GM12878 (cell line): Measurements from ENCODE around the gene GAS2L2. TPM values are rescaled to one million over a fixed set of nuclear protein-coding genes. Genes with fewer than 3 reads are reported as not detected.

Experiments used
- BACH1 ChIP-seq: fragments of 450-650 bp; IDR thresholded peaks from 2 replicates; pipeline ENCODE4 v1.6.1; 2017; ENCODE audit warnings: mild to moderate bottlenecking, borderline replicate concordance
- BHLHE40 ChIP-seq, 2 experiments: fragments of 450-650 bp in 1 of 2; IDR thresholded peaks; 2 replicates each; pipeline ENCODE4 v1.6.1; 2011 to 2017; ENCODE audit warnings: low read depth in 2 of 2, borderline replicate concordance in 1 of 2, improper control_type of control experiment in 1 of 2, low read length in 1 of 2, mild to moderate bottlenecking in 1 of 2
- CBFB ChIP-seq: IDR thresholded peaks from 2 replicates; pipeline ENCODE4 v1.6.1; 2016; ENCODE audit warnings: antibody characterized with exemption, low read depth
- DPF2 ChIP-seq: fragments of 450-650 bp; IDR thresholded peaks from 2 replicates; pipeline ENCODE4 v1.6.1; 2017; ENCODE audit warnings: mild to moderate bottlenecking
- GATAD2B ChIP-seq: fragments of 450-650 bp; conservative IDR thresholded peaks from 2 replicates; pipeline ENCODE4 v1.6.1; 2017; ENCODE audit warnings: low read depth, mild to moderate bottlenecking, moderate library complexity
- HDAC2 ChIP-seq: fragments of 200-600 bp; sonication (generic); IDR thresholded peaks from 2 replicates; pipeline ENCODE4 v1.6.1; 2017
- IKZF1 ChIP-seq: fragments of 450-650 bp; conservative IDR thresholded peaks from 2 replicates; pipeline ENCODE4 v1.6.1; 2017; ENCODE audit warnings: antibody characterized with exemption, mild to moderate bottlenecking
- IKZF2 ChIP-seq, 2 experiments: fragments of 450-650 bp; IDR thresholded peaks; 2 replicates each; pipeline ENCODE4 v1.6.1; 2017; ENCODE audit warnings: mild to moderate bottlenecking in 2 of 2, moderate library complexity in 2 of 2
- IRF5 ChIP-seq: fragments of 450-650 bp; IDR thresholded peaks from 2 replicates; pipeline ENCODE4 v1.6.1; 2017; ENCODE audit warnings: borderline replicate concordance
- MEF2B ChIP-seq: fragments of 450-650 bp; IDR thresholded peaks from 2 replicates; pipeline ENCODE4 v1.6.1; 2018; ENCODE audit warnings: mild to moderate bottlenecking, moderate library complexity; ENCODE audit not compliant: partially characterized antibody, poor library complexity, severe bottlenecking
- NBN ChIP-seq: fragments of 450-650 bp; IDR thresholded peaks from 2 replicates; pipeline ENCODE4 v1.6.1; 2016
- NKRF ChIP-seq: fragments of 450-650 bp; conservative IDR thresholded peaks from 2 replicates; pipeline ENCODE4 v1.6.1; 2017; ENCODE audit warnings: mild to moderate bottlenecking, moderate library complexity
- NR2F1 ChIP-seq: fragments of 450-650 bp; conservative IDR thresholded peaks from 2 replicates; pipeline ENCODE4 v1.6.1; 2017; ENCODE audit warnings: mild to moderate bottlenecking
- NRF1 ChIP-seq: conservative IDR thresholded peaks from 2 replicates; pipeline ENCODE4 v1.6.1; 2011; ENCODE audit warnings: mild to moderate bottlenecking, low read depth, low read length, improper control_type of control experiment
- SMAD5 ChIP-seq: IDR thresholded peaks from 2 replicates; pipeline ENCODE4 v1.6.1; 2016; ENCODE audit warnings: antibody characterized with exemption, low read depth
- SP1 ChIP-seq: IDR thresholded peaks from one replicate; pipeline ENCODE4 v1.6.1; 2011; ENCODE audit warnings: low read depth, low read length
- TCF12 ChIP-seq: IDR thresholded peaks from 2 replicates; pipeline ENCODE4 v1.6.1; 2011; ENCODE audit warnings: low read depth, mild to moderate bottlenecking, low read length
- YY1 ChIP-seq: IDR thresholded peaks from 2 replicates; pipeline ENCODE4 v1.6.1; 2011; ENCODE audit warnings: low read depth, mild to moderate bottlenecking, low read length
- ZNF217 ChIP-seq: fragments of 450-650 bp; IDR thresholded peaks from 2 replicates; pipeline ENCODE4 v1.6.1; 2017; ENCODE audit warnings: antibody characterized with exemption, mild to moderate bottlenecking
- ZNF687 ChIP-seq: fragments of 450-650 bp; IDR thresholded peaks from 2 replicates; pipeline ENCODE4 v1.6.1; 2017; ENCODE audit warnings: mild to moderate bottlenecking, moderate library complexity
- polyA plus RNA-seq, 11 experiments: library from polyadenylated mRNA; depleted of rRNA in 4 of 11; unstranded in 6 of 11; stranded (reverse) in 5 of 11; fragments of >200 nt; fragmentation: Nextera tagmentation in 4 of 11; fragmentation: Illumina TruSeq in 1 of 11; extraction: Ambion mirVana in 4 of 11; extraction: Trizol in 1 of 11; gene quantifications; 1 replicate in 1 of 11; 2 replicates in 10 of 11; pipeline versions ENCODE4 v1.2.1 to v1.2.3, GENCODE V29; 2011 to 2016; ENCODE audit warnings: inconsistent platforms in 2 of 11, missing spikeins in 2 of 11, low read depth in 1 of 11
- total RNA-seq, 4 experiments: library from RNA; depleted of rRNA in 3 of 4; stranded (reverse); fragments of >200 nt in 3 of 4; fragmentation: Illumina TruSeq in 1 of 4; extraction: Trizol in 1 of 4; gene quantifications; 2 replicates each; pipeline versions ENCODE4 v1.2.1 to v1.2.3, GENCODE V29; 2013 to 2021

Gene GAS2L2
- total and polyA plus RNA-seq, 10 of the 15 experiments (the other 5 are each of a cell fraction or from before 2014, with no cell fraction given): 0.01 TPM; not detected in 9

- TF ChIP-seq NR2F1: peak; percentile 58
- TF ChIP-seq IKZF1: peak; percentile 87
- TF ChIP-seq NBN: 0 out of 2 replicates have a peak, but pooled peaks have one; percentile 43
- TF ChIP-seq MEF2B: peak; percentile 38
- peak; percentile 61; the same call in 1 of the 2 replicates for TF ChIP-seq NKRF
- TF ChIP-seq IKZF2 (IDR thresholded peaks at IDR 0.05): peak in 1 of 2 experiments; percentile 35; a peak in 1 of 4 replicates
- TF ChIP-seq IRF5: no peak
- TF ChIP-seq HDAC2: no peak
- TF ChIP-seq ZNF687: peak; percentile 79
- peak; percentile 70 to 93; a peak in 3 of 4 replicates for TF ChIP-seq BHLHE40 (IDR thresholded peaks at IDR 0.05; ENCODE audit: borderline replicate concordance in 1 of 2, low read depth in 2 of 2, low read length in 1 of 2)
- TF ChIP-seq ZNF217: 0 out of 2 replicates have a peak, but pooled peaks have one; percentile 41
- TF ChIP-seq YY1: peak; percentile 74
- TF ChIP-seq GATAD2B: peak; percentile 92
- peak; percentile 49 for TF ChIP-seq SP1
- TF ChIP-seq DPF2: peak; percentile 78
- TF ChIP-seq SMAD5: no peak
- 0 out of 2 replicates have a peak, but pooled peaks have one; percentile 12 for TF ChIP-seq NRF1
- TF ChIP-seq TCF12: 0 out of 2 replicates have a peak, but pooled peaks have one; percentile 29
- 0 out of 2 replicates have a peak, but pooled peaks have one; percentile 40 for TF ChIP-seq BACH1
- no peak for TF ChIP-seq CBFB
Observed at GRCh38 chr17:35764123-35764991, 11.3 kb upstream of the GAS2L2 start (continued).
